GM23338 (cell line): ENCODE measurements around the gene GRK5. TPM values are rescaled to one million over a fixed set of nuclear protein-coding genes. Genes with fewer than 3 reads are reported as not detected.

ENCODE experiments used
- ATAC-seq: fragments of 200-7000 bp; cut with Tn5 transposase; 3 replicates; pipeline ENCODE4 v1.9.1; 2020
- DNase-seq: peaks from one replicate; pipeline ENCODE4 v3.0.0-alpha.2; 2015; ENCODE audit warnings: low spot score
- H2AFZ ChIP-seq: fragments of 200-600 bp; sonication (generic); 2 replicates; pipeline ENCODE4 v1.8.0; 2016; ENCODE audit warnings: antibody characterized with exemption, mild to moderate bottlenecking, moderate library complexity
- H3F3A ChIP-seq: fragments of 200-600 bp; sonication (generic); replicated peaks from 2 replicates; pipeline ENCODE4 v1.8.0; 2017; ENCODE audit warnings: antibody characterized with exemption, mixed run types, low read depth
- H3K27ac ChIP-seq: fragments of 200-600 bp; sonication (generic); 2 replicates; pipeline ENCODE4 v1.6.1; 2016; ENCODE audit warnings: low read depth
- H3K27me3 ChIP-seq: fragments of 200-600 bp; sonication (generic); 2 replicates; pipeline ENCODE4 v1.8.0; 2016; ENCODE audit warnings: mild to moderate bottlenecking, mixed run types, moderate library complexity; ENCODE audit not compliant: insufficient read depth
- H3K36me3 ChIP-seq: fragments of 200-600 bp; sonication (generic); 2 replicates; pipeline ENCODE4 v1.8.0; 2016; ENCODE audit warnings: mild to moderate bottlenecking; ENCODE audit not compliant: insufficient read depth
- H3K4me1 ChIP-seq: fragments of 200-600 bp; sonication (generic); 2 replicates; pipeline ENCODE4 v1.8.0; 2016; ENCODE audit warnings: mild to moderate bottlenecking, moderate library complexity; ENCODE audit not compliant: insufficient read depth
- H3K4me2 ChIP-seq: fragments of 200-600 bp; sonication (generic); 2 replicates; pipeline ENCODE4 v1.7.1; 2017; ENCODE audit warnings: mixed run types
- H3K4me3 ChIP-seq: fragments of 200-600 bp; sonication (generic); 2 replicates; pipeline ENCODE4 v1.6.1; 2016; ENCODE audit warnings: mixed run types
- H3K79me2 ChIP-seq: fragments of 200-600 bp; sonication (generic); replicated peaks from 2 replicates; pipeline ENCODE4 v1.8.0; 2017; ENCODE audit warnings: mild to moderate bottlenecking; ENCODE audit not compliant: insufficient read depth
- H3K9me2 ChIP-seq: fragments of 200-600 bp; sonication (generic); 2 replicates; pipeline ENCODE4 v1.8.0; 2017; ENCODE audit not compliant: insufficient read depth
- H4K20me1 ChIP-seq: fragments of 200-600 bp; sonication (generic); replicated peaks from 2 replicates; pipeline ENCODE4 v1.8.0; 2017; ENCODE audit warnings: mild to moderate bottlenecking; ENCODE audit not compliant: insufficient read depth
- H3K27ac Mint-ChIP-seq: 2 replicates; pipeline ENCODE4 v1.8.0; 2020; ENCODE audit warnings: inconsistent platforms, mild to moderate bottlenecking, moderate library complexity, mixed read lengths
- H3K27me3 Mint-ChIP-seq: 3 replicates; pipeline ENCODE4 v1.8.0; 2022; ENCODE audit warnings: low read depth, mild to moderate bottlenecking, moderate library complexity, mixed read lengths, inconsistent platforms; ENCODE audit not compliant: insufficient read depth, poor library complexity
- H3K36me3 Mint-ChIP-seq: 3 replicates; pipeline ENCODE4 v1.8.0; 2021; ENCODE audit warnings: low read depth, mild to moderate bottlenecking, inconsistent platforms, moderate library complexity, mixed read lengths
- H3K4me1 Mint-ChIP-seq: 3 replicates; pipeline ENCODE4 v1.8.0; 2020; ENCODE audit warnings: mild to moderate bottlenecking, inconsistent platforms, mixed read lengths
- H3K4me3 Mint-ChIP-seq: 3 replicates; pipeline ENCODE4 v1.8.0; 2021; ENCODE audit warnings: moderate library complexity, mild to moderate bottlenecking, inconsistent platforms, mixed read lengths
- H3K9me3 Mint-ChIP-seq: 3 replicates; pipeline ENCODE4 v1.8.0; 2020; ENCODE audit warnings: moderate library complexity, mild to moderate bottlenecking, inconsistent platforms, mixed read lengths
- CREB1 ChIP-seq: fragments of 250-450 bp; sonication (Bioruptor Pico); IDR thresholded peaks from 2 replicates; pipeline ENCODE4 v1.5.0; 2020; ENCODE audit warnings: low read depth, mild to moderate bottlenecking, moderate library complexity
- CTCF ChIP-seq, 2 experiments: fragments of 200-600 bp in 1 of 2; sonication (generic) in 1 of 2; conservative IDR thresholded peaks; 2 replicates each; pipeline versions ENCODE4 v1.5.1 to v1.6.1; 2016 to 2017; ENCODE audit warnings: antibody characterized with exemption in 2 of 2, low read depth in 2 of 2, mild to moderate bottlenecking in 2 of 2, moderate library complexity in 1 of 2
- ETS1 ChIP-seq: IDR thresholded peaks from 2 replicates; pipeline ENCODE4 v1.6.1; 2016; ENCODE audit warnings: antibody characterized with exemption
- EZH2 ChIP-seq: fragments of 200-600 bp; sonication (generic); IDR thresholded peaks from one replicate; pipeline ENCODE4 v1.8.0; 2017; ENCODE audit warnings: antibody characterized with exemption, mild to moderate bottlenecking, low read depth; ENCODE audit not compliant: unreplicated experiment
- EZH2phosphoT487 ChIP-seq: fragments of 200-600 bp; sonication (generic); IDR thresholded peaks from one replicate; pipeline ENCODE4 v1.8.1; 2018; ENCODE audit warnings: antibody characterized with exemption; ENCODE audit not compliant: unreplicated experiment
- JUNB ChIP-seq: IDR thresholded peaks from one replicate; pipeline ENCODE4 v1.6.1; 2016; ENCODE audit warnings: antibody characterized with exemption; ENCODE audit not compliant: unreplicated experiment
- NANOG ChIP-seq: IDR thresholded peaks from 2 replicates; pipeline ENCODE4 v1.6.1; 2016; ENCODE audit warnings: antibody characterized with exemption, borderline replicate concordance
- POLR2AphosphoS5 ChIP-seq: IDR thresholded peaks from 2 replicates; pipeline ENCODE4 v1.6.1; 2016; ENCODE audit warnings: antibody characterized with exemption, low read depth
- REST ChIP-seq: IDR thresholded peaks from one replicate; pipeline ENCODE4 v1.6.1; 2018; ENCODE audit warnings: antibody characterized with exemption; ENCODE audit not compliant: unreplicated experiment
- STAT1 ChIP-seq: IDR thresholded peaks from one replicate; pipeline ENCODE4 v1.6.1; 2016; ENCODE audit warnings: antibody characterized with exemption; ENCODE audit not compliant: unreplicated experiment
- ZNF114 ChIP-seq: fragments of 250-450 bp; sonication (Bioruptor Pico); IDR thresholded peaks from 2 replicates; pipeline ENCODE4 v1.5.0; 2020; ENCODE audit warnings: mild to moderate bottlenecking, moderate library complexity
- ZNF331 ChIP-seq: fragments of 250-450 bp; sonication (Bioruptor Pico); IDR thresholded peaks from 2 replicates; pipeline ENCODE4 v1.5.0; 2020; ENCODE audit warnings: low read depth, mild to moderate bottlenecking, moderate library complexity
- ZNF462 ChIP-seq: fragments of 250-450 bp; sonication (Bioruptor Pico); IDR thresholded peaks from 2 replicates; pipeline ENCODE4 v1.5.0; 2020; ENCODE audit warnings: mild to moderate bottlenecking, moderate library complexity
- polyA plus RNA-seq: library from polyadenylated mRNA; unstranded; fragments of >200 nt; fragmentation: Nextera tagmentation; extraction: Ambion mirVana; gene quantifications from 2 replicates; pipeline ENCODE4 v1.2.1, GENCODE V29; 2016
- total RNA-seq: library from RNA; depleted of rRNA; stranded (reverse); fragments of >200 nt; shearing (Covaris generic); gene quantifications from 2 replicates; pipeline ENCODE4 v1.2.3, GENCODE V29; 2014

Gene GRK5
- total and polyA plus RNA-seq, 2 experiments from 2014 or later = 0.53 to 2.0 TPM

GRCh38 chr10:119448628-119449584, 241.5 kb downstream of the GRK5 start:
- Mint-ChIP-seq H3K9me3 (no peaks in the 10 kb centered on the region), H3K27me3 (peaks cover 12% of the 10 kb centered on the region), H3K4me1 (peaks cover 17% of the 10 kb centered on the region), H3K36me3 (no peaks in the 10 kb centered on the region), H3K4me3 (no peak overlapping the region), H3K27ac (no peak overlapping the region)
- H3F3A ChIP-seq = no peaks in the 10 kb centered on the region
- no peak overlapping the region for H3K27ac ChIP-seq
- no peak overlapping the region for H3K4me3 ChIP-seq
- H3K36me3 ChIP-seq = no peaks in the 10 kb centered on the region
- no peaks in the 10 kb centered on the region for H4K20me1 ChIP-seq
- no peaks in the 10 kb centered on the region for H3K79me2 ChIP-seq
- no peaks in the 10 kb centered on the region for H3K9me2 ChIP-seq
- ATAC-seq (peak; percentile 5; the same call in 1 of the 3 replicates), DNase-seq (no peak)
- H3K27me3 ChIP-seq = no peaks in the 10 kb centered on the region
- no peak overlapping the region for H3K4me2 ChIP-seq
- TF ChIP-seq EZH2 (no peak), CREB1 (CRISPR knock-in tag) (no peak), ZNF462 (CRISPR knock-in tag) (no peak), EZH2phosphoT487 (no peak), ZNF331 (CRISPR knock-in tag) (no peak), NANOG (no peak), REST (no peak), ZNF114 (CRISPR knock-in tag) (no peak), POLR2AphosphoS5 (no peak), STAT1 (no peak), JUNB (no peak), CTCF (conservative IDR thresholded peaks at IDR 0.05; ENCODE audit: low read depth in 2 of 2) (no peak), ETS1 (no peak)
- no peak overlapping the region for H2AFZ ChIP-seq
- no peaks in the 10 kb centered on the region for H3K4me1 ChIP-seq
